Anterior cingulate cortex (tissue), 58 donors: ENCODE results near the gene BAIAP2L1.
"Not testable (repeated sequence)": the region's sequence is repeated elsewhere in the genome, so short reads cannot be mapped to it uniquely, and the experiment has no call there.

Experiments used
- DNase-seq, 58 donors: peaks; one replicate each; lab custom pipeline; 2025; lab: John Stamatoyannopoulos, UW

BAIAP2L1 gene

GRCh38 chr7:98324782-98325181 is 76.1 kb downstream of the BAIAP2L1 start:
- DNase-seq = peak in 1 of 58 donors; percentile 5

DNA sequence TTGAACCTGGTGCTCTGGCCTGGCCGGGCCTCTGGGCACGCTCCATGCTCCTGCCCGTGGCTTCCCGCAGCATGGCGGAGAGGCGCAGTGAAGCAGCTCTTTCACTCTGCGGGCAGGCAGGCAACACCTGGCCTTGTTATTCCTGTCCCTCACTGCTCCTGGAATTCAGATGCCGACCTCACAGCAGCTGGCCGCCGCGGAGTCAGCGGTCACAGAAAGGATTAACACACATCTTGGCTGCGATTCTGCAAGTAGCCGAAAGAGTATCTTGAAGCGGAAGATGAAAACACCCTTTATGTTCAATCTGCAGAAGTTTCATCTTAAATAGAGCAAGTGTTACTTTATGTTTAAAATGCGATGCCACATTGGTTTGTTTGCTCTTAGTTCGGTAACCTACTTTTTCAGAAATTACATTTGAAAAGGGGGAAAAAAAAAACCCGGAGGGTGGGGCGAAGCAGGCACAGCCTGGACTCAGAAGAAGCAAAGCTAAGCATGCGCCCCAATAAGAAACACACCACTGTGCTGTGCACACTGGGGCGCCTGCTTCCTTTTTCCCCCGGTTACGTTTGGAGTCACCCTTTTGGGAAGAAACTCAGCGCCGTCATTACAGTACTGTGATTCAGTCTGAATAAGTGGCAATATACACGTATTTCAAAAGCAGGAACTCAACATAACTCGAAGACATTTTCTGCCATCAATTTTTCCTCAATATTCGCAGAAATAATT is 77.1 kb downstream of the BAIAP2L1 start:
- DNase-seq = peak in 2 of 58 donors; percentile 2 to 6

GRCh38 chr7:98322331-98323270 is 78.3 kb downstream of the BAIAP2L1 start:
- DNase-seq = no peak

- DNase-seq = no peak
Measured at GRCh38 chr7:98321301-98321700, 79.6 kb downstream of the BAIAP2L1 start.

GRCh38 chr7:98319176-98319575 is 81.7 kb downstream of the BAIAP2L1 start:
- no peak for DNase-seq

DNA sequence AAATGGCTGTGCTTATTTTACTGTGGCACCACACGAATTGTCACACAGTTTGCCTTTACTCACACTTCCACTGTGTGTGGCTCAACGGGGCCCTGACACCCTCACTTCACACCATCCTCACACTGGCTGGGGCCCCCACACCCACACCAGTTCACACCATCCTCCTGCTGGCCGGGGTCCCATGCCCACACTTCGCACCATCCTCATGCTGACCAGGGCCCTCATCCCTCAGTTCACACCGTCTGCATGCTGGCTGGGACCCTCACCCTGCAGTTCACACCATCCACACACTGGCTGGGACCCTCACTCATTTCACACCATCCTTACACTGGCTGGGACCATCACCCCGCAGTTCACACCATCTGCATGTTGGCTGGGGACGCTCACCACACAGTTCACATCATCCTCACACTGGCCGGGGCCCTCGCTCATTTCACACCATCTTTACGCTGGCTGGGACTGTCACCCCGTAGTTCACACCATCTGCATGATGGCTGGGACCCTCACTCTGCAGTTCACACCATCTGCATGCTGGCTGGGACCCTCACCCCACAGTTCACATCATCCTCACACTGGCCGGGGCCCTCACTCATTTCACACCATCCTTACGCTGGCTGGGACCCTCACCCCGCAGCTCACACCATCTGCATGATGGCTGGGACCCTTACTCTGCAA is 83.4 kb downstream of the BAIAP2L1 start:
- DNase-seq = no peak

- not testable (repeated sequence) for DNase-seq
Measured at GRCh38 chr7:98315994-98316527, 84.8 kb downstream of the BAIAP2L1 start.

DNA sequence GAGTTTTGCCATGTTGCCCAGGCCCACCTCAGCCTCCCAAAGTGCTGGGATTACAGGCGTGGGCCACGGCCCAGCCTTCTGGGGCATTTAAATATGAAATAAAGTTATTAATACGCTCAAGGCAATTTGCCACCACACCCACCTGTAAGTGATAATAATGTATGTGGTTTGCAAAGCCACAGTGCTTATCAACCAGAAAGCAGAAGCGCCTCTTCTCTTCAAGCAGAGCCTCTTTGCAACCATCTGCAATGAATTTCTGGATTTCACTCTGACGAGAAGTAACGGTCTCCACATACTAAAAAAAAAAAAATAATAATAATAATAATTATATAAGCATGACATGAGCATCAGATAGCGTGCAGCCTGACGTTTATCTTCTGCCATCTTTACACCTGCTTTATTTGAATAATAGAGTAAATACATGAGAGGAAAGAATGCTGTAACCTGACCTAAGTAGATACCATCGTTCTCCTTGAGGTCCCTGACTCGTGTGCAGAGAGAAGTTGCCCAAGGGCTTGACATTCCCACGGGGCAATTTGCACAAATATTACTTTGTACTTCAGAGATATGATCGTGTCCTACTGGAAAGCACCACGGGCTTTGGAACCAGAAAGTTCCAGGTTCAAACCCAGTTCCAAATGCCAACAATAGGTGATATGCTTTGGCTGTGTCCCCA is 85.4 kb downstream of the BAIAP2L1 start:
- DNase-seq = no peak

- no peak for DNase-seq
Measured at GRCh38 chr7:98314469-98314868, 86.4 kb downstream of the BAIAP2L1 start.

DNA sequence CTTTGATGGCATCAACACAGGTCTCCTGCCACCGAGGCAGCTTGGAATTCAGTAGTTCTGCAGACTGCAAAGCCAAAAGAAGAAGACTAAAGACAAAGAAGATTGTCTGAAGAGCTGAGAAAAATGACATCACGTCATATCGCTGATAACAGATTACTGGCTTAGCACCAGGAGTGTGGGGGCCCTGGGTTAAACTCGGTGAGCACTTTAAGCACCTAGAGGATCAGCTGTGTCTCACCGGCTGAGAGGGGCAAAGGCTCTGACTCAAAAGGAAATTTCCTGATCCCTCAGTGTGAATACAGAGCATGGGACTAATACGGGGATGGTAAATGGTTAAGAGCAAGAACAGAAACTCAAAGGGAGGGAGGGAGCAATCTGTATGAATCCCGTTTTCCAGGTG is 88.7 kb downstream of the BAIAP2L1 start:
- DNase-seq = no peak

DNA sequence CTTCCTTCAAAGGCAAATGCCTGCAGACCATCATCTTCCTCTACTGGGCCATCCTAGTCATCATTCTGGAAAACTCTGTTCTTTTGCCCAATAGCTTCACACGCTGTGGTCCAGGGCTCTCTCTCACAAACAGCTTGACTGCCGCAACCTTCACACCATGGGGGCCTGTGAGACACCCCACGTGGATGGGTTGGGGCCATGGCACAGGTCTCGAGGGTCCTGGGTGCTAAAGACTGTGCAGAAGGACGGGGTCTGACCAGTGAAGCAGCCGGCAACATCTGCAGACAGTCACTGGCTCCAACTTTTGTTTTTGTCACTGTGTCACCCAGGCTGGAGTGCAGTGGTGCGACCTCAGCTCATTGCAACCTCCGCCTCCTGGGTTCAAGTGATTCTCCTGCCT is 91.3 kb downstream of the BAIAP2L1 start:
- DNase-seq = no peak

DNA sequence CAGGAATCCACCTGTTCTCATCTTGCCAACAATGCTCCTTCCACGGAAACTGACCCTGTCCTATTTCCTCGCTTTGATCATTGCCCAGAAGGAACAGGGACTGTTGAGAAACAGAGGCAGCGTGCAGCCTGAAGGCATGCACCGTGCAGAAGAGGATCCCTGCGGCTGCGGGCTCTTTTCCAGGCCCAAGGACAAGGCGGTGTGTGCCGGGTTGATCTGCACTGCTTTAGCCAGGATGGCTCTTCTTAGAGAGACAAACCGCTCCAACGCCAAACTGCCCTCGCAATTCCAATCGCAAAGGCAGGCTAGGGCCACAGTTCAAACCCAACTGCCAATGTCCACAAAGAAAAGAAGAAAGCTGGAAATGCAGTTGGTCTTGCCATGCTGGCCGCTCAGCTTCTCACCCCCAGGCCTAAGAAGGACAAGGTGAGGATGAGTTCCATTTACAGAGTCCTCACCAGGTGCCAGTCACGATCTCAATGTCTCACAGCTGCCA is 92.9 kb downstream of the BAIAP2L1 start:
- no peak for DNase-seq

GRCh38 chr7:98305951-98306535 is 94.8 kb downstream of the BAIAP2L1 start:
- DNase-seq = no peak

GRCh38 chr7:98303906-98304305 is 97.0 kb downstream of the BAIAP2L1 start:
- no peak for DNase-seq

DNA sequence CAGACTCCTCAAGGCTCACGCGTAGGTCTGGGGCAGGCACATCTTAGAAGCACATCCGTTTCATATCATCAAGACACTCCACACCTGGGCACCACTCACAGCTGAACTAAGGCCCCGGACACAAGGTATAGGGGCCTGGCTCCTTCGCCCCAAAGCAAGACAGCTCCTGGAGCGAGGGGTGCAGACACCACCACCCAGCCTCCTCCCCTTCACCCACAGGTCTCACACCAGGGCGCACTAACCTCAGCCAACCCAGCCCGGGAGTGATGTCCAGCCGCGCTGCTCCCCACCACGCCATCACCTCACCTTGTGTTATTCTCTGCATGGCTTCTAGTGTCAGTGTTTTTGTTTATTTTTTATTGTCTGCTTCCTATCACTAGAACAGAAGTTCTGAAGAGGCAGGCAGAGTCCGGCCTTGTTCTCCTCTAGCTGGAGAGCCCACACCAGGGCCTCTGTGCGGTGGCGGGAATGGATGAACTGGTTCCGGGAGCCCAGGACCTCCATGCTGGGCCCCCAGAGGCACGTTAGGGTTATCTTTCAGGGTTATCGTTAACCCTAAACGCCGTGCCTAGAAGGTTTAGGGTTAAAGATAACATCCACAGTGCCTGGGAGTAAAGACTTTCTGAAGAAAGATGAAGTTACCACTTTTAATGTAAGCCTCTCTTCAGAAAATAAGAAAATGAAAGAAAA is 97.6 kb downstream of the BAIAP2L1 start:
- no peak for DNase-seq

DNA sequence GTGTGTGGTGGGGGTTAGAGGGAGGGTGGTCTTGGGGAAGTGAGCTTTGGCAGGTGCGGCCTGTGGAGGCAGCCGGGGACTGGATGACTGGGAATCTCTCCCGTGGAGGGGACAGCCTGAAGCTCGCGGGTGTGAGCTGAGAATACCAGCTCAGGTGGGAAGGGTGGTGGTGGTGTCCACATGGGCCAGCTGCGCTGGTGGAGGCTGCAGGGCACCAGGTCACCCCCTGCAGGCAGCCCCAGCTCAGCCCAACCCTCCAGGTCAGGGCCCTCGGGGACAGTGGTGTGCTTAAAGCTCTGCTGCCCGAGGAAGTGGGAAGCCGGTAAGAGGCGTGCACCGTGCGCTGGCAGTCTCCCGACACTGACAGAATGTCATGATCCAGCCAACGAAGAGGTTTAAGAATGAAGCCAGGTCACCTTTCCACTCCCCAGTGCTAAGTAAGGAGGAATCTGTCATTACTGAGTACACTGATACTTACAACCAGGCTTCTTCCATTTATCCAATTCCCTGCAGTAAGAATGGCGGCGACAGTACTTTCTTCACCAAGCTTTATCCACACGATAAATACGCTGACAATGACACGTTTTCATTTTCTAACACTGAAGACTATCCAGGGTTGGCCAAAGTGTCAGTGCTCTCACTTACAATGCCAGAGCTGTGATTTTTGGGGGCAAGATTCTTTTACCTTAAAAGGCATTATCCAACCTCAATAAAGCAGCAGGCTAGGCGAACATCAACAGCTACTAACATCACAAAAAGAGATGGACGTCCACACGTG is 99.0 kb downstream of the BAIAP2L1 start:
- no peak for DNase-seq

GRCh38 chr7:98300595-98301372 is 100.1 kb downstream of the BAIAP2L1 start:
- no peak for DNase-seq
